ENCODE results near the gene RARS1. TPM values are rescaled to one million over a fixed set of nuclear protein-coding genes. Genes with fewer than 3 reads are reported as not detected.

RARS1 gene
- total RNA-seq, 1 experiment from 2014 or later, result 128 TPM

- no peak overlapping the region for H3K4me3 ChIP-seq (ENCODE audit: low read depth in 2 of 2, low read length in 2 of 2)
- no peaks in the 10 kb centered on the region for H3K36me3 ChIP-seq (ENCODE audit: control insufficient read depth, insufficient read depth, low read length)
- TF ChIP-seq TCF7L2 (IDR thresholded peaks at IDR 0.05; ENCODE audit: low read depth, low read length) (no peak), CTCF (IDR thresholded peaks at IDR 0.05) (no peak), POLR2AphosphoS5 (IDR thresholded peaks at IDR 0.05; ENCODE audit: low read depth, low read length) (no peak), SIN3A (IDR thresholded peaks at IDR 0.05; ENCODE audit: borderline replicate concordance, insufficient read depth, low read depth, low read length) (no peak)
- TF ChIP-seq, protein P1, sequence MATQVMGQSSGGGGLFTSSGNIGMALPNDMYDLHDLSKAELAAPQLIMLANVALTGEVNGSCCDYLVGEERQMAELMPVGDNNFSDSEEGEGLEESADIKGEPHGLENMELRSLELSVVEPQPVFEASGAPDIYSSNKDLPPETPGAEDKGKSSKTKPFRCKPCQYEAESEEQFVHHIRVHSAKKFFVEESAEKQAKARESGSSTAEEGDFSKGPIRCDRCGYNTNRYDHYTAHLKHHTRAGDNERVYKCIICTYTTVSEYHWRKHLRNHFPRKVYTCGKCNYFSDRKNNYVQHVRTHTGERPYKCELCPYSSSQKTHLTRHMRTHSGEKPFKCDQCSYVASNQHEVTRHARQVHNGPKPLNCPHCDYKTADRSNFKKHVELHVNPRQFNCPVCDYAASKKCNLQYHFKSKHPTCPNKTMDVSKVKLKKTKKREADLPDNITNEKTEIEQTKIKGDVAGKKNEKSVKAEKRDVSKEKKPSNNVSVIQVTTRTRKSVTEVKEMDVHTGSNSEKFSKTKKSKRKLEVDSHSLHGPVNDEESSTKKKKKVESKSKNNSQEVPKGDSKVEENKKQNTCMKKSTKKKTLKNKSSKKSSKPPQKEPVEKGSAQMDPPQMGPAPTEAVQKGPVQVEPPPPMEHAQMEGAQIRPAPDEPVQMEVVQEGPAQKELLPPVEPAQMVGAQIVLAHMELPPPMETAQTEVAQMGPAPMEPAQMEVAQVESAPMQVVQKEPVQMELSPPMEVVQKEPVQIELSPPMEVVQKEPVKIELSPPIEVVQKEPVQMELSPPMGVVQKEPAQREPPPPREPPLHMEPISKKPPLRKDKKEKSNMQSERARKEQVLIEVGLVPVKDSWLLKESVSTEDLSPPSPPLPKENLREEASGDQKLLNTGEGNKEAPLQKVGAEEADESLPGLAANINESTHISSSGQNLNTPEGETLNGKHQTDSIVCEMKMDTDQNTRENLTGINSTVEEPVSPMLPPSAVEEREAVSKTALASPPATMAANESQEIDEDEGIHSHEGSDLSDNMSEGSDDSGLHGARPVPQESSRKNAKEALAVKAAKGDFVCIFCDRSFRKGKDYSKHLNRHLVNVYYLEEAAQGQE (IDR thresholded peaks at IDR 0.05; ENCODE audit: insufficient read depth in 1 of 2, low read depth in 2 of 2, low read length in 1 of 2), result no peak
- intact Hi-C loops (cut with micrococcal nuclease; ENCODE audit: unreplicated experiment), result no loop called here
- ChIA-PET CTCF (no interaction called here), POLR2A (no interaction called here)
- BruUV-seq (replicated peaks), result no TSS peak
- no peaks in the 10 kb centered on the region for H3K4me1 ChIP-seq (ENCODE audit: control insufficient read depth, insufficient read depth, low read length)
- H3K27me3 ChIP-seq (ENCODE audit: control insufficient read depth, insufficient read depth, low read length), result no peaks in the 10 kb centered on the region
- ATAC-seq (no peak), DNase-seq (ENCODE audit: low read depth, low spot score) (no peak)
- no peak overlapping the region for H3K27ac ChIP-seq (ENCODE audit: low read length)
- in situ Hi-C loops (cut with HindIII; ENCODE audit: low pct_unique_long_range_greater_than_20kb, low sequenced_read_pairs), result no loop called here
- H3K9me3 ChIP-seq (ENCODE audit: control insufficient read depth, insufficient read depth, low read depth, low read length), result no peaks in the 10 kb centered on the region
Observed at GRCh38 chr5:168471785-168472184, 14.5 kb upstream of the RARS1 start.

DNA sequence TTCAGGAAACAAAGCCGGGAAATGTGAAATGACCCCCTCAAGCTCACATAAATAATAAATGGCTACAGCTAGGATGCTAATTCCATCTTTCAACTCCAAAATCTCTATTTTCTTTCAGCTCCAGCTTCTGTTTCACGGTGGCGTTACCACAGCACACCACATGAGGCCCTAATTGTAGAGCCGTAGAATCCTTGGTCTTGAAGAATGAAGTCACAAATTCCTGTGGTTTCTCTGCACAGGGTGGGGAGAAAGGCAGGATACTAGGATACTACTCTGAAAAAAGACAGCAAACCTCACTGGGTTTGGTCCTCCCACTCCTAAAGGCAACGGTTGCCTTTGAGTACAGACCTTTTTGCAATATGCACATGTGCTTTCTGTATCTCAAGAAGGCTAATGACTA is 13.9 kb upstream of the RARS1 start:
- H3K27ac ChIP-seq (ENCODE audit: low read length), result no peak overlapping the region
- DNase-seq (ENCODE audit: low read depth, low spot score), result no peak
- TF ChIP-seq SIN3A (IDR thresholded peaks at IDR 0.05; ENCODE audit: borderline replicate concordance, insufficient read depth, low read depth, low read length) (no peak), TCF7L2 (IDR thresholded peaks at IDR 0.05; ENCODE audit: low read depth, low read length) (no peak), POLR2AphosphoS5 (IDR thresholded peaks at IDR 0.05; ENCODE audit: low read depth, low read length) (no peak), CTCF (IDR thresholded peaks at IDR 0.05) (no peak)
- TF ChIP-seq, protein P1 (IDR thresholded peaks at IDR 0.05; ENCODE audit: insufficient read depth in 1 of 2, low read depth in 2 of 2, low read length in 1 of 2), result no peak
- in situ Hi-C loops (cut with HindIII; ENCODE audit: low pct_unique_long_range_greater_than_20kb, low sequenced_read_pairs) (no loop called here), intact Hi-C loops (cut with micrococcal nuclease; ENCODE audit: unreplicated experiment) (no loop called here)
- no peaks in the 10 kb centered on the region for H3K27me3 ChIP-seq (ENCODE audit: control insufficient read depth, insufficient read depth, low read length)
- BruUV-seq (replicated peaks), result no TSS peak
- no peak overlapping the region for H3K4me3 ChIP-seq (ENCODE audit: low read depth in 2 of 2, low read length in 2 of 2)
- ChIA-PET POLR2A (no interaction called here), CTCF (no interaction called here)
- no peaks in the 10 kb centered on the region for H3K9me3 ChIP-seq (ENCODE audit: control insufficient read depth, insufficient read depth, low read depth, low read length)
- no peak for ATAC-seq
- H3K4me1 ChIP-seq (ENCODE audit: control insufficient read depth, insufficient read depth, low read length), result no peaks in the 10 kb centered on the region
- H3K36me3 ChIP-seq (ENCODE audit: control insufficient read depth, insufficient read depth, low read length), result no peaks in the 10 kb centered on the region

Measured in Panc1 (cell line).